Tibial nerve (tissue), 3 donors: ENCODE data around the gene LTC4S.

Experiments used
- CTCF ChIP-seq, 5 experiments: fragments of 200-600 bp in 3 of 5; fragments of 450-650 bp in 2 of 5; sonication (generic) in 3 of 5; IDR thresholded peaks; one replicate each; pipeline ENCODE4 v1.5.1; 2016 to 2019; ENCODE audit warnings: antibody characterized with exemption in 5 of 5, mild to moderate bottlenecking in 3 of 5, moderate library complexity in 2 of 5
- POLR2A ChIP-seq, 2 donors: fragments of 450-650 bp; IDR thresholded peaks; one replicate each; pipeline ENCODE4 v1.6.1; 2017; ENCODE audit warnings: antibody characterized with exemption in 2 of 2, mild to moderate bottlenecking in 2 of 2, moderate library complexity in 2 of 2

GRCh38 chr5:179762781-179763176, 31.0 kb upstream of the LTC4S start:
- TF ChIP-seq POLR2A (IDR thresholded peaks at IDR 0.05) (no peak), CTCF (IDR thresholded peaks at IDR 0.05) (no peak)
